Upper lobe of left lung (tissue), 6 donors: ENCODE measurements around the gene S1PR4. TPM values are rescaled to one million over a fixed set of nuclear protein-coding genes. Genes with fewer than 3 reads are reported as not detected.
"Not testable (repeated sequence)": the region's sequence is repeated elsewhere in the genome, so short reads cannot be mapped to it uniquely, and the experiment has no call there.

ENCODE experiments used
- ATAC-seq, 2 donors: fragments of 200-7000 bp; cut with Tn5 transposase; one replicate each; pipeline ENCODE4 v1.9.1; 2022; ENCODE audit warnings: mild to moderate bottlenecking in 2 of 2, moderate library complexity in 2 of 2; ENCODE audit not compliant: low FRiP score in 2 of 2
- DNase-seq, 2 donors: peaks; one replicate each; pipeline ENCODE4 v3.0.0-alpha.2; 2019 to 2020
- H3K27ac ChIP-seq, 4 donors: fragments of 200-600 bp; sonication (generic); one replicate each; pipeline ENCODE4 v1.5.1; 2016 to 2019
- H3K27me3 ChIP-seq, 4 donors: fragments of 200-600 bp; sonication (generic); one replicate each; pipeline ENCODE4 v1.5.1; 2017 to 2019
- H3K36me3 ChIP-seq, 4 donors: fragments of 200-600 bp; sonication (generic); one replicate each; pipeline ENCODE4 v1.5.1; 2016 to 2019
- H3K4me1 ChIP-seq, 4 donors: fragments of 200-600 bp; sonication (generic); one replicate each; pipeline ENCODE4 v1.5.1; 2018 to 2019
- H3K4me3 ChIP-seq, 4 donors: fragments of 200-600 bp; sonication (generic); one replicate each; pipeline ENCODE4 v1.5.1; 2017 to 2019; ENCODE audit warnings: mild to moderate bottlenecking in 2 of 4, moderate library complexity in 1 of 4
- H3K9me3 ChIP-seq, 4 donors: fragments of 200-600 bp; sonication (generic); one replicate each; pipeline ENCODE4 v1.5.1; 2018 to 2019
- CTCF ChIP-seq, 6 experiments: fragments of 450-650 bp in 4 of 6; fragments of 200-600 bp in 2 of 6; sonication (generic) in 2 of 6; IDR thresholded peaks; one replicate each; pipeline ENCODE4 v1.5.1; 2016 to 2019; ENCODE audit warnings: antibody characterized with exemption in 6 of 6
- EP300 ChIP-seq, 4 donors: sonication (generic); formaldehyde crosslinking; IDR thresholded peaks; one replicate each; pipeline ENCODE4 v1.5.1; 2017; ENCODE audit warnings: antibody characterized with exemption in 4 of 4, control low read depth in 2 of 4
- POLR2A ChIP-seq, 4 donors: fragments of 450-650 bp; IDR thresholded peaks; one replicate each; pipeline ENCODE4 v1.5.1; 2016 to 2017; ENCODE audit warnings: antibody characterized with exemption in 4 of 4, mild to moderate bottlenecking in 2 of 4
- POLR2AphosphoS5 ChIP-seq, 2 donors: sonication (generic); formaldehyde crosslinking; IDR thresholded peaks; one replicate each; pipeline ENCODE4 v1.5.1; 2017; ENCODE audit warnings: antibody characterized with exemption in 2 of 2
- WGBS, 2 donors: methylation state at CpG; one replicate each; pipeline ENCODE4 v1.1.5; 2017 to 2018; 5-methylcytosine and 5-hydroxymethylcytosine counted together
- total RNA-seq, 6 donors: library from RNA; depleted of rRNA in 4 of 6; stranded (reverse); fragments of >200 nt in 4 of 6; gene quantifications; one replicate each; pipeline versions ENCODE4 v1.1.0 to v1.2.1, GENCODE V29; 2016 to 2021
- donor health status: DM: no; HTN: no; CAD: no; lungs with moderate emphysema.
- donor health status: DM: no; HTN: yes; CAD: no; lungs with severe emphysema.

Gene S1PR4
- total RNA-seq, 6 donors from 2014 or later, result 19.1 to 41.6 (median 33.7) TPM

- WGBS, 2 donors, result 81 to 93% methylated on average over 7 to 18 of the region's 18 CpGs
- Histone ChIP-seq H3K4me3 (no peak overlapping the region), H3K27me3 (no peaks in the 10 kb centered on the region), H3K4me1 (peaks cover 20 to 37% (median 31%) of the 10 kb centered on the region in 4 donors), H3K27ac (no peak overlapping the region), H3K9me3 (no peaks in the 10 kb centered on the region), H3K36me3 (peaks cover 0 to 30% (median 13%) of the 10 kb centered on the region in 4 donors)
- TF ChIP-seq POLR2A (IDR thresholded peaks at IDR 0.05) (no peak), CTCF (IDR thresholded peaks at IDR 0.05) (no peak), EP300 (IDR thresholded peaks at IDR 0.05) (no peak), POLR2AphosphoS5 (IDR thresholded peaks at IDR 0.05) (no peak)
- DNase-seq (peak in 1 of 2 donors; percentile 68), ATAC-seq (no peak)
Observed at GRCh38 chr19:3190470-3190770, 11.9 kb downstream of the S1PR4 start.

- H3K4me3 ChIP-seq, result no peak overlapping the region
- no peak for TF ChIP-seq EP300 (IDR thresholded peaks at IDR 0.05)
- no peak for TF ChIP-seq POLR2A (IDR thresholded peaks at IDR 0.05)
- no peak for TF ChIP-seq CTCF (IDR thresholded peaks at IDR 0.05)
- no peak for TF ChIP-seq POLR2AphosphoS5 (IDR thresholded peaks at IDR 0.05)
- no peaks in the 10 kb centered on the region for H3K9me3 ChIP-seq
- peaks cover 0 to 36% (median 17%) of the 10 kb centered on the region in 4 donors for H3K36me3 ChIP-seq
- DNase-seq (peak in 1 of 2 donors; percentile 68), ATAC-seq (no peak)
- H3K27me3 ChIP-seq, result no peaks in the 10 kb centered on the region
- H3K4me1 ChIP-seq, result peaks cover 20 to 36% (median 31%) of the 10 kb centered on the region in 4 donors
- WGBS, 2 donors, result 91 to 93% methylated on average over 44 to 46 of the region's 46 CpGs
- H3K27ac ChIP-seq, result no peak overlapping the region
Observed at GRCh38 chr19:3190921-3191805, 12.6 kb downstream of the S1PR4 start.

GRCh38 chr19:3191806-3192104 lies 13.2 kb downstream of the S1PR4 start:
- H3K9me3 ChIP-seq, H3K4me3 ChIP-seq, H3K27me3 ChIP-seq, H3K27ac ChIP-seq, DNase-seq, ATAC-seq: not testable (repeated sequence)
- 94 to 96% methylated on average over 9 to 12 of the region's 12 CpGs for WGBS, 2 donors
- H3K4me1 ChIP-seq, result peaks cover 16 to 30% (median 27%) of the 10 kb centered on the region in 4 donors
- peaks cover 0 to 41% (median 23%) of the 10 kb centered on the region in 4 donors for H3K36me3 ChIP-seq

- 95 to 98% methylated on average over 9 to 26 of the region's 32 CpGs for WGBS, 2 donors
- no peaks in the 10 kb centered on the region for H3K27me3 ChIP-seq
- H3K27ac ChIP-seq, result no peak overlapping the region
- H3K36me3 ChIP-seq, result peaks cover 0 to 46% (median 26%) of the 10 kb centered on the region in 4 donors
- DNase-seq (peak in 1 of 2 donors; percentile 82), ATAC-seq (no peak)
- H3K9me3 ChIP-seq, result no peaks in the 10 kb centered on the region
- no peak overlapping the region for H3K4me3 ChIP-seq
- H3K4me1 ChIP-seq, result peaks cover 12 to 25% (median 22%) of the 10 kb centered on the region in 4 donors
- TF ChIP-seq CTCF (IDR thresholded peaks at IDR 0.05) (no peak), POLR2AphosphoS5 (IDR thresholded peaks at IDR 0.05) (no peak), POLR2A (IDR thresholded peaks at IDR 0.05) (no peak), EP300 (IDR thresholded peaks at IDR 0.05) (no peak)
Observed at GRCh38 chr19:3192228-3192635, 13.7 kb downstream of the S1PR4 start.

GRCh38 chr19:3192684-3193083 lies 14.1 kb downstream of the S1PR4 start:
- Histone ChIP-seq H3K4me1 (peaks cover 7 to 21% (median 17%) of the 10 kb centered on the region in 4 donors), H3K27me3 (no peaks in the 10 kb centered on the region), H3K9me3 (no peaks in the 10 kb centered on the region), H3K4me3 (no peak overlapping the region), H3K27ac (no peak overlapping the region), H3K36me3 (peaks cover 0 to 51% (median 26%) of the 10 kb centered on the region in 4 donors)
- no peak for DNase-seq
- ATAC-seq, result no peak
- 94 to 97% methylated on average over 6 to 7 of the region's 14 CpGs for WGBS, 2 donors
- TF ChIP-seq EP300 (IDR thresholded peaks at IDR 0.05) (no peak), POLR2AphosphoS5 (IDR thresholded peaks at IDR 0.05) (no peak), CTCF (IDR thresholded peaks at IDR 0.05) (no peak), POLR2A (IDR thresholded peaks at IDR 0.05) (no peak)
